CD4-positive, alpha-beta T cell treated with Interleukin-6 at 100 ng/mL for 8 hours (primary cell): ENCODE results near the gene TP53I11.
A peak's percentile ranks its signal among the peaks of the same experiment; 100 is the strongest.

Experiments
- DNase-seq: peaks from one replicate; pipeline ENCODE4 v3.0.0-alpha.2; 2020; ENCODE audit warnings: mixed read lengths, low spot score

TP53I11 gene, protein sequence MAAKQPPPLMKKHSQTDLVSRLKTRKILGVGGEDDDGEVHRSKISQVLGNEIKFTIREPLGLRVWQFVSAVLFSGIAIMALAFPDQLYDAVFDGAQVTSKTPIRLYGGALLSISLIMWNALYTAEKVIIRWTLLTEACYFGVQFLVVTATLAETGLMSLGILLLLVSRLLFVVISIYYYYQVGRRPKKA

DNA sequence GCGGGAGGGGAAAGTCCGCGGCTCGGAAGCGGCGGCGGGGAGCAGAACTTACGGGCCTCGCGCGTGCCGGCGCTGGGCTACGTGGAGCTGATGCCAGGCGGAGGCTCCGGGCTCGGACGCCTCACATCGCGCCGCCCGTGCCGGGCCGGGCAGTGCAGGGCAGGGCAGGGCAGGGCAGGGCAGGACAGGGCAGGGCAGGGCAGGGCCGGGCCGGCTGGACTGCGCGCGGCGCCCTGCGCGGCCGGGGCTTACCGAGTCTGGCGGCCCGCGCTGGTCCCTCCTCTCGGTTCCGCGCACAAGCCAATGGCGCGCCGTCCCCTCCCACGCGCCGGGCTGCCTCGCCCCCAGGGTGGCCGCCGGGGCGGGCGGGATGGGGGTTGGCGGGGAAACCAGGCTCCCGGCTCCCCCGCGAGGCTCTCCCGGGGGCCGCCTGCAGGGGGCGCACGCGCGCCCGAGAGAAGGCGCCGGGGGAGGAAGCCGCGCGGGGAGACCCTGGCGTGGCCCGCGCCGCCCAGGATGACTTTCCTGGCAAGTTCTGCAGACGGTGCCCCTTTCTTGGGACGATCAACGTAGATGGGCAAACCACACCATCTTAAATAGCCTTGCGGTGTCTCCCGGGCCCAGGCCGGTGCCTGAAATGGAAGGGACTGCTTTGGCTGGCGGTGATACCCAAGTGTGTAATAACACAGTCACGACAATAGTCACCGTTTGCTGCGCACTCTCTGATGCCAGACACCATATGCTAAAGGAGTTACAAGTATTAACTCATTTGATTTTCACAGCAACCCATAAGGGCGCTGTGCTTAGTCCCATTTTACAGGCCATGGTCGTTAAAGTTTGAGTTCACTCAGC lies at the start of gene TP53I11:
Gene TP53I11 (minus strand): TSS at position 259 of the 852 bp plus-strand sequence. CDS start 12,548 bp downstream, outside the sequence.
- DNase-seq, result peak; percentile 41

DNA sequence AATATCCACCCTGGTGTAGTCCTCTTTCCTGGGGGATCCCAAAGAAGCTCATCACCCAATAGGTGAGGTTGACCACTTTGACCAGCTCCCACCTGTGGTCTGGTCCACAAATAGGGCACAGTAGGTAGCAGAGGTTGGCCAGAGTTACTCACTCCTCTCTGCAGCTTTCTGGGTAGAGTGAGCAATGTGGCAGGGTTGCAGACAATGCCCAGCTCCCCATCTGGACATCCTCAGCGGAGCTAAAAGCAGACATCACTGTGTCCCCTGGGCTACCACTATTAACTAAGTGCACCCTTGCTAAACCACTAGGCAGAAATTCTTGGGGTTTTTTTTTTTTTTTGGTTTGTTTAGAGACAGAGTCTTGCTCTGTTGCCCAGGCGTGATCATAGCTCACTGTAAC lies 48.4 kb upstream of the TP53I11 start:
- DNase-seq, result no peak

DNA sequence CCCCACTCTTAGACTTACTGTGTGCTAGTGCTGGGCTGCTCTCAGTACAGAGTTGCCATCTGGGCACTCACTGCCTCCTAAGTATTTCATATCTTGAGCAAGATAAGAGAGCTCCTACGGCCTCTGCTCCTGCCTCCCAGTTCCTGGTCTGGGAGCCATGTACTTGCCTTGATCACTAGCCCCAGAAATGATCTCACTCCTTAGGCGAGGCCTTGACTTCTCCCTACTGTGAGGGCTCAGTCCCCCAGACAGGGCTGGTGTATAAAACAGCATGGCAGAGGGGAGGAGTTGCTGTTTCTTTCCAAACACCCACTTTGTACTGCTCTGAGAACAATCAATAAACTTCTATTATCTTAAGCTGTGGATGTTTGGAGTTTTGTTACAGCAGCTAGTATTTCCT lies 47.4 kb upstream of the TP53I11 start:
- DNase-seq, result no peak

DNA sequence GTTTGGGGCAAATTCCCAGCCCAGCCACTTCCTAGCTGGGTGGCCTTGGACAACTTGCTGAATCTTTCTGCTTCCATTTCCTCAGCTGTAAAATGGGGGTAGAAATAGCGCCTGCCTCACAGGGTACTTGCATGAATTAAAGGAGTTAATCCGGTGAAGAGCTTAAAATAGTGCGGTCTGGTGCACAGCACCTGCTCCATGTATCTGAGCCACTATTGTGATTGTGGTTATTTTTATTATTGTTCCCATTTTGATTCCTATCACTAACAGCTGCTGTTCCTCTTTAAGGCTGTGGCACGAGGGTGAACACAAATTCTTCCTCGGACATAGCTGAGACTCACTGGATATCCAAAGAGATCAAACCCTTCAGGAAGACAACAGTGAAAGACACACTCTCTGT lies 46.9 kb upstream of the TP53I11 start:
- DNase-seq, result no peak

DNA sequence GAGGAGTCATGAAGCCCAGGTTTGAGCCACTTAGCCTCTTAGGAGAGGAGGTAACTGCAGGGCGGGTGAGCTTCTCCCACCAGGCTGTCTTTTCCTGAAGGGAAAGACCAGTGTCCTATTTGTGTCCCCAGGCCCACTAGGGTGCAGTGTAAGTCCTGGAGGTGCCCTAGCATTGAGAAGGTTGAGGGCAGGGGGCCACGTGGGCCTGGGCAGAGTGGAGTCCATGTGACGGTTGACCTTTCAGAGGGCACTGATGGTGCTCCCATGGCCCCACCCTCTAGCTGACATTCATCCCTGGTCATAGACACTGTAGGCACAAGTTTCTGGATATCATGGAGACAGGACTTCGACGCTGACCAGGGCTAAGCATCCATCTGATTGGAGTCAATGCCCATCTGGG lies 44.1 kb upstream of the TP53I11 start:
- no peak for DNase-seq

DNA sequence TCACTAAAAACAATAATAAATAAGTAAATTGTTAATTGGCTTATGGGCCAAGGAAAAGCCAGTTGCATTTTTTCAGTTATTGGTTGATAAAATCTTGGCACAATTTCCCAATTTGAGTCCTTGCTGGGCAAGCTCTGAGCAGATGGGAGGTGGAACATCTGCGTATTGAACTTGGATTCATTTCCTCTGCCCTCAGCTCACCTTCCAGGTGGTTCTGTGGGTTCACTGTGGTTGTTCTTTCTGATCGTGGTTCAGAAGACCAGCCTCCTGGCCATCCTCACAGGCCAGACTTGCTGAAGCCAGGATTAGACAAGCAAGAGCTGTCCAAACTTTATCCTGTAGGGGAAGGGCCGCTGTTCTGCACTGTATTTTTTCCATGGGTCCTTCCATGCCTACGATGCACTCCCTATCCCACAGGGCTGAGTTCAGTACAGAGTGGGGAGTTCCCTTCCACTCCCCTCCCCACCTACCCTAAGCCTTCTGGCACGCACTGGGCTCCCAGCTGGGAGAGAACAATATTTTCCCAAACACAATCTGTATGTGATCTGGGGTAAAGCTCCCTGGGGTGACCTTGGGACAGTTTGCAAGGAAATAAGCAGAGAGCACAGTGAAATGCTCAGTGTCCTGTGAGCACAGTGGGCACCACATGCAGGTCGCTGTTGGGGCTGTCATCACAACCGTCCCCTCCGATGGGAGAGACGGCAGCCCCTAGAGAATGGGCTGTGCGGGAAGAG lies 43.5 kb upstream of the TP53I11 start:
- no peak for DNase-seq

DNA sequence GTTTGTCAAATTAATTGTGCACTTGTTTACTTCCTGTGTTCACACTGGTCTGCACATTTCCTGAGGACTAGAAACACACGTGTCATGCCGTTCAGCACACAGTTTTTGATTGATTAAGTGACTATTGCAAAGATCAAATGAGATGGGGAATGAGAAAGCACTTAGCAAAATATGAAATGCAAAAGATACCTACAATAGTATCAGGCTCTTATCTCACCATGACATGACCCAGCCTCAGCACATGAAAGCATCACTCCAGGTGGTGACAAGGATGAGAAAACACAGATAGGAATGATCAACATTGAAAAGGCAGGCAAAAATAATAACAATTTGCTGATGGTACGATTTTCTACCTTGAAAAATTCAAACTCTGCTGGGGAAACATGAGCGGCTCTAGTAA lies 42.1 kb upstream of the TP53I11 start:
- no peak for DNase-seq

DNA sequence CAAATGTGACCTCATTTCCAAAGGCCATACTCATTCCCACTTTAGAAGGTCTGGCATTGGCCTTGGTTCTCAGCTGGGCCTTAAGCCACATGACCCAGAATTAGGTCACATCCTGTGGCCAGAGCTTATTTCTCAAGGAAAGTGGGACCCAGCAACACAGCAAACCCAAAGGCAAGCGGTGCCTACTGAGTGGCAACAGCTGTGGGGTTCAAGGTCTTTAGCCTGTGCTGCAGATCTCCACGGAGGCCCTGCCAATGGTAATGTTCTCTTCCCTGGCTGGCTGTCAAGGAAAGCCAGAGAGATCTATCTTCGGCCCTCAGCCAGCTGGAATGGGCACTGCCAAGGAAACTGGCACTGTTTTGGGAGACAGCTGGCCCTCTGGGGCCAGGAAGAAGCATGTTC lies 41.5 kb upstream of the TP53I11 start:
- DNase-seq, result no peak

DNA sequence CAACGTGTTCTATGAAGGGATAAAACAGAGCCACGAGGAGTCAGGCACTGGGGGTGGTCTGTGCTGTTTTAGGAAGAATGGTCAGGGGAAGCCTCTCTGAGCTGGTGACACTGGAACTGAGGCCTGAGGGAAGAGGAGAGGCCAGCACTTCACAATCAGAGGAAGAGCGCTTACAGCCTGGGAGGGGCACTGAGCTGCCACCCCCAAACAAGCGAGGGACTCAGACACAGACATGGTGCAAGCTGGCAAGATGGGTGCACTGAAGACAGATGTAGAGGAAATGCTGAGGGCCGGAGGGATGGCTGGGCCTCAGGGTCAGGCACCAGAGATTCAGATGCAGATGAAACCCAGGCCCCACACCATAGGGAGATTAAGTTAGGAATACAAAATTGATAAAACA lies 40.0 kb upstream of the TP53I11 start:
- DNase-seq, result no peak

DNA sequence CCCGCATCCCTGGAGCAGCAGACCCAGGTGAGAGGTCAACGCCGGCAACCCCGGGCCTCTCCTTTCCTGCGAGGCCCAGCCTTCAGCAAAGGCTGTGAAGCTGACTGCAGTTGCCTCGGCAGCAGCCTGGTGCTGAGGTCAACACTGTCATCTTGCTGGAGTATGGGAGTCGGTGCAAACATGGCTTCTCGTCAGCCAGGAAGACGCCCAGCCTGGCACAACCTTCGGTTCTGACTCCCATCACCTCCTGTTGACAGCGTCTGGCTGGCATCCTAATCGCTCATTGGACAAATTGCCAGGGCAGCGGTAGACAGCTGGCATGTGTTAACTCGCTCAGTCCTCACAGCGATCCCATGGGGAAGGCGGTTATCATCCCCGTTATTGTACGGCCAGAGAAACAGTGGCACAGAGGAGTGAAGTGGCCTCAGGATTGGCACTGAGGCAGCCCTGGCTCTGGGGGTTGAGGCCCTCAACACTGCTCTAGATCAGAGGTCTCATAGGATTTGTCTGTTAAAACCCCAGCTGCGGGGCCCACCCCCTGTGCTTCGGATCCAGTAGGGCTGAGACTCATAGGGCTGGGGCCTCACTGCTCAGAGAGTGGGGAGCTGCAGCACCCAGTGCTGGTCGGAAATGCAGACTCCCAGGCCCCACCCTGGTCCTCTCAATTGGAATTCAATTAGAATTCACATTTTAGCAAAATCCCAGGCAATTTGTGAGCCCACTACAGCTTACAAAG lies 39.3 kb upstream of the TP53I11 start:
- DNase-seq, result no peak

DNA sequence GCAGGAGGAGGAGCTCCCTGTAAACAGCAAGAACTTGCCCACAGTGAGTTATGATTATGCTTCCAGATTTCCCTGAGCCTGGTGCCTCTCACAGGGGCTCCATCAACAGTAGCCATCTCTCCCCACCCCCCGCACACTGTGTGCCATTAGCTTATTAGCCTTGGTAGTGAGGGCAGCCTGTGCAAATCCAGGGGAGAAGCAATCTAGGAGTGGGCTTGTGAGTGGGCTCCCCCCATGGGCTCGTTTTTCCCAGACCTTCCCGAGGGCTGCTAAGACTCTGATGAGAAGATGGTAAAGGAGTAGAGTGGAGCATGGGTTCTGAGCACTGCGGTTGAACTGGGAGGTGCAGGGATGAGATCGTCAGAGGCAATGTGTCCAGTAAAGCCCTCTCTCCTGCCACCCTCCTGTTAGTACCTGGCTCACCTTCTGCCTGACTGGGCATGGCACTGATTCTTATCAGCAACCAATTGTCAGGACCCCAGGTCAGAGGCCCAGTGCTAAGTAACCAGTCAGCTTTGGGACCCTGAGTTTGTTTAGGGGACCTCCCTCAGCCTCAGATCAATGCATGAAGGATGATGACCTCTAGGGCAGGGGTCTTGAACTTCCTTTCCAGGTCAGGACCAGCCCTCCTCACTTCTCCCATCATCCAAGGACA lies 38.4 kb upstream of the TP53I11 start:
- no peak for DNase-seq

DNA sequence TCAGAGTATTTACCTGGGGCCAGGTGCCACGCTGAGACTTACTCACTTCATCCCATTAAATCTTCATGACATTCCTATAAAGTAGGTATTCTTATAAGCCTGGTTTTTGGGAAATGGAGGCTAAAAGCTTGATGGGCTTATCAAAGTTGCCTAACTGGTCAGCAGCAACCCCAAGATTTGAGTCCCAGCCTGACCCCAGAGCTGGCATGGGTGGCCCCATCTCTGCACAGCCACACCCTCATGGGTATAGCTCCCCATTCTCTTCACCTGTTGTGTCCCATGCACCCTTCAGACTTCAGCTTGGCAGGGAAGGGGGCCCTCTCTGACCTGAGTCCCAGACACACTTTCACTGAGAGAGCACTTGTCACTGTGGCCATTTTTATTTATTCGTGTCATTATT lies 37.4 kb upstream of the TP53I11 start:
- DNase-seq, result no peak

DNA sequence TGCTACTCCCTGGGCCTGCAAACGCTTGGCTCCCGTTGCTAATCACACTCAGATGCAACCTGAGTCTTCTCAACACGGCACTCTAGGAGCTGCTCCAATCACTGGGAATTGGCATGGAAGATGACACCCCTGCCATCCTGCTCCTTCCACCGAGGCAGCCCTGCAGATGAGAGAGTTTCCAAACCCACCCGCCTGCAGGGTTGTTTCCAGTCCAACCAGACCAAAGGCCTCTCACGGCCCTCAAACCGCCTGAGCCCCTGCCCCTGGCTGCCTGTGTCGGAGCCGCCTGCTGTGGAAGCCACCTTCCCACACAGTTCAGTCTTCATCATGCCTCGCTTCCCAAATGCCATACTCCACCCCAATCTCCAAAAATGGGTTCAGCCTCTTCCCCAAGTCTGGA lies 36.8 kb upstream of the TP53I11 start:
- DNase-seq, result no peak

DNA sequence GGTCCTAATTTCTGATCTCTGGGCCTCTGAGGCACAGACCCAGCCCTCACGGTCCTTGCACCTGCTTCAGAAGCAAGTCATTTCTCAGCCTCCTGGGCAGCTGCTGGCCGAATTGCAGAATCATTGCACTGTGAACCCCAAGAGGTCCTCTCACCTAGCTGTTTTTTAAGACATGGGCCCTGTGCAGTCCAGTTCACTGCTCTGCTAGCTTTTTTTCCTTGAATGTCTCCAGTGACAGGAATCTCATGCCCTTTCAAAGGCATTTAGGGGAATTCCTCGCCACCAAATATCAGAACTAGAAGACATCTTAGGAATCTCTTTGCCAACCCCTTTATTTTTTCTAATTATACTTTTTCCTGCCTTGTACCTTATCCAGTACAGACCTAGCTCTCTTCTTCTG lies 35.6 kb upstream of the TP53I11 start:
- DNase-seq, result no peak

DNA sequence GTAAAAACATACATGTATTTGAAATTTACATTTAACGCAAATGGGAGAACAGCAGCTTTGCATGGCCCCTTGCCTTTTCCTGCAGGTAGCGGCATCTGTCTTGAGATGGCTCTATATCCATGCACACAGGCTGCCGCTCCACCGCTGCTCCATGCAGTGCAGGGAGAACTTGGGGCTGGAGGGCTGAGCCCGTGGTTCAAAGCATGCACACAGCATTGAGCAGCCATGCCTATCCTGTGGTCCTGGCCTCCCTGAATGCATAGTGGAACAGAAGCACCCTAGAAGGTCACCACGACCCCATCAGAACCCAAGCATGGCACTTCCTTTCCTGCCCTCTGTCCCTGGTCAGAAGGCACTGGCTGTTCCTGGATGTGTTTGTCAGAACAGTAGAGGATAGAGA lies 35.0 kb upstream of the TP53I11 start:
- DNase-seq, result no peak

DNA sequence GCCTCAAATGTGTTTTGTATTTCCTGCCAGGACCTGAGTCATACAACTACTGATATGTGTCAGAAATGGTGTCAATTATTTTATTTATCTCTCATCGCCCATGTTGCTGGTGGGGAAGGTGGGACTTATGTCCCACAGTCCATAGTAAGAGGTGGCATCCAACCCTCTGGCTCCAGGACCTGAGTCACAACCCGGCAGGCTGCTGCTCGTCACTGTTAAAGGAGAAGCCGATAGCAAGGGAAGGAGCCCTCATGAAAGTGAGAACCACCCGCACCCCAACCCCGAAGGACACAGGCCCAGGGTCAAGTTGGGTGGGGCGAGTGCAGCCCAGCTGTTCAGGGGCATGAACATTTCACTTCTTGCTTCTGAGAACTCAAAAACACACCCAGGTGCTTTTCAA lies 33.1 kb upstream of the TP53I11 start:
- no peak for DNase-seq

DNA sequence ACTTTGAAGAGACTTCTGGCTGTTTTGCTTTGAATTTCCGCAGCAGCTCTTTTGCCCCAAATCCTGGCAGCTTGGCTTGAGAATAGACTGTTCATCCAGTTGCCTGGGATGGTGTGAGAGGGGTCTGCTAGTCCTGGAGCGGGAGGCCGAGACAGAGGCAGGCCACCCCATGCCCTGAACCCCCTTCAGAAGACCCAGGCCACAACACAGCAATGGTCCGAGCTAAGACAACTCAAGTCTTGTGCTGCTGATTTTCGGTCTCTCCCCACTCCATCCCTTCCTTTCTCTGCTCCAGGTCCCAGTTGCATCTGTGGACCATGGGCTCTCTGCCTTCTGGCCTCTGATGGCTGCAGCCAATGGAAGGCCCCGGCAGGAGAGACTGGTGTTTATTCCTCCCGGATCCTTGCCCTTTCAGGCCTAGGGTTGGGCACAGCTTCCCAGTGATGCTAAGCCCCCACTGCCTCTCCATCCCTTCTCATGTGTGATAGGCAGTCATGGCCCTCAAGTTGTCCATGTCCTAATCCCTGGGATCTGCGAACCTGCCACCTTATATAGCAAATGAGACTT lies 31.9 kb upstream of the TP53I11 start:
- no peak for DNase-seq

DNA sequence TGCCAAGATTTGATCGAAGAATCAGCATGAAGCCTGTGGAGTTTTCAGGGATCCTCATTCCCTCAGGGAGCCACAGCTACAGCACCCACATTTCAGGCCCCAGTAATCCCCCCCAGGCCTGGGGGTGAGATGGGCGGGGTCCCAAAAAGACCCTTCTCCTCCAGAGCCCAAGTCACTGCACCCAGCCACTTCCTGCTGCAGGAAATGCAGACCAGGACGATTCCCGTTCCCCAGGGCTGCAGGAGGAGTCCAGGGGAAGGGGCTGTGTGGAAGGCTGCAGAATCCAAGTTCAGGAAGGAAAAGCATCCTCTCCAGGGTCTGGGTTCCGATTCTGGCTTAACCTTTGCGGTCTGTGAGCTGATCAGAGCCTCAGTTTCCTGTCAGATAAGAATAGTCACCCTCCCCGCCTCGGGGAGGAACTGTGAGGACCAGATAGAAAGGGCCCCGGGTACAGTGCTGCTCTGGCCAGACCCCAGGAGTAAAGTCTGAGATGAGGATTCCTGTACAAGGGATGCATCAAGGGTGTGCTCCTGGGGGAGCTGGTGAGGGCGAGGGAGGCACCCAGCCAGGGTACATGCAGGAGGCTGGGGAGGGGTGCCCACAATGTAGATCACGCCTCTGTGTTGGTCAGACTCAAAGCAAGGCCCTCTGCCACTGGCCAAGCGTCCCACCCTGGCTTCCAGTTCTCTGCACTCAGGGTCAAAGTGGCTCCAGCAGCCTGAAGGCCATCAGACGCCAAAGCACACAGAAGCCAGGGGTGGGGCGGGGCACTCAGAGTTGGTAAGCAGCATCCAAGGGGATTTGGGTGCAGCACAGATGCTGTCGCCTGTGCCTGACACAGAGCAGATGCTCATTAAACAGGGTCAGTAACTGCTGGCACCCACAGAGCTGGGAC lies 30.1 kb upstream of the TP53I11 start:
- DNase-seq, result no peak

DNA sequence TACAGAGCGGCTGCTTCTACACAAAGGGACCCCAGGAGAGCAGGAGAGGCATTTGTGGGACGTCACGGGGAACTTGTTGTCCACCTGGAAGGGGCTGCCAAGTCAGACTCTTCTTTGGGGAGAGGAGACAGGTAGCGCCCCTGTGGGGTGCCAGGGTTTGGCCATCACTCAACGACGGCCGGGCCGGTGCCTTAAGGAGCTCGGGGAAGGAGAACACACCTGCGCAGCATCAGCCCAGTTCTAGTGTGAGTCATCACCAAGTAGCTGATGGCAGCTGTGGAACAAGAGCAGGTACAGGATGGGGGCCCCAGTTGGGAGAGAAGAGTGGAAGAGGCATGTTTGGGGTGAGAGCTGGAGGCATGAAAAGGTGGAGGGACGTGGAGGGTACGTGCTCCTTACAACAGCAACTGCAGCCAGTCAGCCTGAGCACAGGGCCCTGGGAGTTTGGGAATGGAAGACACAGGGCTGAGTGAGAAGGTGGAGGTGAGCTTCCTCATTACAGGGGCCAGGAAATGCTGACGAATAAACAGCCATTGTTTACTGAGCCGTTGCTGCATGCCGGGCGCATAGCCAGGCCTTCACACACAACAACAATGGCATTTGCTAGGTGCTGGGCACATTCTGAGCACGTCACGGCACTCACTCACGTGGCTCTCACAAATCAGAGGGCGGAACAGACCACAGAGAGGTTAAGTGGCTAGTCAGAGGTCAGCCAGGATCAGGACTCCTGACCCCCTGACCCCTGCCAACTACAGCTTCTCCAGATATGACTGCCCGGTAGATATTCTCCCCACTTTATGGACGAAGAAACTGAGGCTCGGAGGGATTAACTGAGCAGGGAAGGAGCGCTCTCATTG lies 29.1 kb upstream of the TP53I11 start:
- DNase-seq, result no peak

DNA sequence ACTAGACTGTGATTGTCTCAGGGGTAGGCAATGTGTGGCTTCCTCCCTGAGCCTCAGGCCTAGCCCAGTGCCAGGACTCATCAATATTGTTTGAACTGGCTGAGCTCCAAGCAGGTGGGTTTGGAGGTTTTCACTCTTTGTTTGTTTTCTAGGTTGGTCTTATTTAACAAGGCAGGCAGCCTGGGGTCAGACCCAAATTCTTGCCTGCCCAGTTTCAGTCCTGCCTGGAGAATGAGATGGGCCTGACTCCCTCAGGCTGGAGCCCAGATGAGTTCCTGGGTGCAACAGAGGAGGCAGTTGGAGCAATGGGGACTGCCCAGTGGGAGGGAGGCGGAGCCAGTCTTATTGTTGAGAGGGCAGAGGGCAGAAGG lies 28.3 kb upstream of the TP53I11 start:
- no peak for DNase-seq
